WTC11 (cell line): ENCODE data around the gene EDC3. TPM values are rescaled to one million over a fixed set of nuclear protein-coding genes. Genes with fewer than 3 reads are reported as not detected.

Experiments used
- ATAC-seq: fragments of 200-7000 bp; cut with Tn5 transposase; 2 replicates; pipeline ENCODE4 v1.10.0; 2021; ENCODE audit warnings: mild to moderate bottlenecking, moderate library complexity
- CTCF ChIA-PET: fragments of 300-600 bp; sonication (Branson Sonifier 250); formaldehyde crosslinking; loops from one replicate; lab custom pipeline; 2021; ENCODE audit warnings: antibody characterized with exemption; lab: Charles Lee
- POLR2A ChIA-PET: fragments of 350-600 bp; sonication (Branson Sonifier 250); formaldehyde crosslinking; loops from one replicate; lab custom pipeline; 2021; ENCODE audit warnings: antibody characterized with exemption; lab: Charles Lee
- DNase-seq: peaks from one replicate; pipeline ENCODE4 v3.0.0; 2021; ENCODE audit warnings: low spot score
- H3K27ac Mint-ChIP-seq: 2 replicates; pipeline ENCODE4 v1.8.0; 2021; ENCODE audit warnings: mixed read lengths
- H3K27me3 Mint-ChIP-seq: 2 replicates; pipeline ENCODE4 v1.8.0; 2021; ENCODE audit warnings: low read depth, mild to moderate bottlenecking, moderate library complexity, mixed read lengths
- H3K36me3 Mint-ChIP-seq: 2 replicates; pipeline ENCODE4 v1.8.0; 2021; ENCODE audit warnings: mixed read lengths
- H3K4me1 Mint-ChIP-seq: 2 replicates; pipeline ENCODE4 v1.8.0; 2022; ENCODE audit warnings: mixed read lengths
- H3K4me3 Mint-ChIP-seq: 2 replicates; pipeline ENCODE4 v1.8.0; 2021; ENCODE audit warnings: mild to moderate bottlenecking, moderate library complexity, mixed read lengths
- H3K9me3 Mint-ChIP-seq: 2 replicates; pipeline ENCODE4 v1.8.0; 2021; ENCODE audit warnings: mixed read lengths
- CTCF ChIP-seq: fragments of 200-600 bp; IDR thresholded peaks from 2 replicates; pipeline ENCODE4 v1.8.0; 2022; ENCODE audit warnings: antibody characterized with exemption
- E2F5 ChIP-seq: sonication (generic); formaldehyde crosslinking; IDR thresholded peaks from 2 replicates; pipeline ENCODE4 v1.8.1; 2022; ENCODE audit warnings: mild to moderate bottlenecking, moderate library complexity, missing genetic modification reagents
- FOXK1 ChIP-seq: sonication (generic); formaldehyde crosslinking; IDR thresholded peaks from 2 replicates; pipeline ENCODE4 v1.8.0; 2022; ENCODE audit warnings: mild to moderate bottlenecking, moderate library complexity, missing genetic modification reagents
- GTF2I ChIP-seq: fragments of 250-450 bp; sonication (Bioruptor Pico); conservative IDR thresholded peaks from 2 replicates; pipeline ENCODE4 v1.4.0; 2021; ENCODE audit warnings: mild to moderate bottlenecking
- NR1H2 ChIP-seq: sonication (generic); formaldehyde crosslinking; IDR thresholded peaks from 2 replicates; pipeline ENCODE4 v1.9.0; 2021; ENCODE audit warnings: mild to moderate bottlenecking, moderate library complexity, missing genetic modification reagents
- OVOL2 ChIP-seq: fragments of 250-450 bp; sonication (Bioruptor Pico); IDR thresholded peaks from 2 replicates; pipeline ENCODE4 v1.9.0; 2021; ENCODE audit warnings: mild to moderate bottlenecking, borderline replicate concordance
- PRDM15 ChIP-seq: sonication (generic); formaldehyde crosslinking; IDR thresholded peaks from 2 replicates; pipeline ENCODE4 v1.8.0; 2022; ENCODE audit warnings: missing genetic modification reagents
- SMAD3 ChIP-seq: sonication (generic); formaldehyde crosslinking; IDR thresholded peaks from 2 replicates; pipeline ENCODE4 v1.8.0; 2022; ENCODE audit warnings: missing genetic modification reagents, mild to moderate bottlenecking, borderline replicate concordance
- SOX15 ChIP-seq: fragments of 250-450 bp; sonication (Bioruptor Pico); IDR thresholded peaks from 2 replicates; pipeline ENCODE4 v1.9.0; 2021; ENCODE audit warnings: mild to moderate bottlenecking
- ZNF121 ChIP-seq: sonication (generic); formaldehyde crosslinking; IDR thresholded peaks from 2 replicates; pipeline ENCODE4 v1.8.0; 2023; ENCODE audit warnings: missing genetic modification reagents
- ZNF263 ChIP-seq: sonication (generic); formaldehyde crosslinking; IDR thresholded peaks from 2 replicates; pipeline ENCODE4 v1.8.1; 2022; ENCODE audit warnings: low read depth, mild to moderate bottlenecking, moderate library complexity, missing genetic modification reagents
- ZNF281 ChIP-seq: sonication (generic); formaldehyde crosslinking; IDR thresholded peaks from 2 replicates; pipeline ENCODE4 v1.8.0; 2023; ENCODE audit warnings: mild to moderate bottlenecking, missing genetic modification reagents
- ZNF317 ChIP-seq: sonication (generic); formaldehyde crosslinking; IDR thresholded peaks from 2 replicates; pipeline ENCODE4 v1.8.1; 2023; ENCODE audit warnings: low read depth, mild to moderate bottlenecking, moderate library complexity, missing genetic modification reagents, borderline replicate concordance
- ZNF416 ChIP-seq: fragments of 250-450 bp; sonication (Bioruptor Pico); IDR thresholded peaks from 2 replicates; pipeline ENCODE4 v1.9.0; 2021; ENCODE audit warnings: mild to moderate bottlenecking, inconsistent platforms
- ZNF423 ChIP-seq: fragments of 250-450 bp; sonication (Bioruptor Pico); IDR thresholded peaks from 2 replicates; pipeline ENCODE4 v2.1.2; 2022; ENCODE audit warnings: mild to moderate bottlenecking, moderate library complexity
- total RNA-seq: library from RNA; stranded (reverse); gene quantifications from 3 replicates; pipeline ENCODE4 v1.2.3, GENCODE V29; 2021
- TF ChIP-seq, protein P1 (sequence below): sonication (generic); formaldehyde crosslinking; IDR thresholded peaks from 2 replicates; pipeline ENCODE4 v1.8.0; 2022; ENCODE audit warnings: mild to moderate bottlenecking, missing genetic modification reagents
- TF ChIP-seq, protein P2 (sequence below): sonication (generic); formaldehyde crosslinking; IDR thresholded peaks from 2 replicates; pipeline ENCODE4 v1.8.1; 2022; ENCODE audit warnings: mild to moderate bottlenecking, missing genetic modification reagents, moderate library complexity, borderline replicate concordance

The EDC3 gene
- total RNA-seq, 1 experiment from 2014 or later, result 54.7 TPM

- H3K4me3 Mint-ChIP-seq, result no peak overlapping the region
- CTCF ChIA-PET, result interaction anchor here (4.6 kb wide), 1 partner anchor 41 kb away, joined by 53 read pairs; no protein-coding TSS in a partner anchor
- POLR2A ChIA-PET, result no interaction called here
- peaks cover 82% of the 10 kb centered on the region for H3K27me3 Mint-ChIP-seq
- ATAC-seq (no peak), DNase-seq (no peak)
- TF ChIP-seq CTCF (no peak), NR1H2 (CRISPR knock-in tag) (no peak), ZNF423 (CRISPR knock-in tag) (no peak), ZNF121 (no peak), FOXK1 (CRISPR knock-in tag) (no peak), E2F5 (CRISPR knock-in tag) (no peak), ZNF281 (CRISPR knock-in tag) (no peak), OVOL2 (CRISPR knock-in tag) (no peak), ZNF263 (CRISPR knock-in tag) (no peak), PRDM15 (CRISPR knock-in tag) (no peak), SMAD3 (CRISPR knock-in tag) (no peak), SOX15 (no peak), ZNF317 (CRISPR knock-in tag) (no peak), GTF2I (CRISPR knock-in tag) (no peak), ZNF416 (no peak)
- TF ChIP-seq, protein P1, sequence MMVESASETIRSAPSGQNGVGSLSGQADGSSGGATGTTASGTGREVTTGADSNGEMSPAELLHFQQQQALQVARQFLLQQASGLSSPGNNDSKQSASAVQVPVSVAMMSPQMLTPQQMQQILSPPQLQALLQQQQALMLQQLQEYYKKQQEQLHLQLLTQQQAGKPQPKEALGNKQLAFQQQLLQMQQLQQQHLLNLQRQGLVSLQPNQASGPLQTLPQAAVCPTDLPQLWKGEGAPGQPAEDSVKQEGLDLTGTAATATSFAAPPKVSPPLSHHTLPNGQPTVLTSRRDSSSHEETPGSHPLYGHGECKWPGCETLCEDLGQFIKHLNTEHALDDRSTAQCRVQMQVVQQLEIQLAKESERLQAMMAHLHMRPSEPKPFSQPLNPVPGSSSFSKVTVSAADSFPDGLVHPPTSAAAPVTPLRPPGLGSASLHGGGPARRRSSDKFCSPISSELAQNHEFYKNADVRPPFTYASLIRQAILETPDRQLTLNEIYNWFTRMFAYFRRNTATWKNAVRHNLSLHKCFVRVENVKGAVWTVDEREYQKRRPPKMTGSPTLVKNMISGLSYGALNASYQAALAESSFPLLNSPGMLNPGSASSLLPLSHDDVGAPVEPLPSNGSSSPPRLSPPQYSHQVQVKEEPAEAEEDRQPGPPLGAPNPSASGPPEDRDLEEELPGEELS, result no peak
- TF ChIP-seq, protein P2, sequence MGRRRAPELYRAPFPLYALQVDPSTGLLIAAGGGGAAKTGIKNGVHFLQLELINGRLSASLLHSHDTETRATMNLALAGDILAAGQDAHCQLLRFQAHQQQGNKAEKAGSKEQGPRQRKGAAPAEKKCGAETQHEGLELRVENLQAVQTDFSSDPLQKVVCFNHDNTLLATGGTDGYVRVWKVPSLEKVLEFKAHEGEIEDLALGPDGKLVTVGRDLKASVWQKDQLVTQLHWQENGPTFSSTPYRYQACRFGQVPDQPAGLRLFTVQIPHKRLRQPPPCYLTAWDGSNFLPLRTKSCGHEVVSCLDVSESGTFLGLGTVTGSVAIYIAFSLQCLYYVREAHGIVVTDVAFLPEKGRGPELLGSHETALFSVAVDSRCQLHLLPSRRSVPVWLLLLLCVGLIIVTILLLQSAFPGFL (CRISPR knock-in tag), result no peak
- no peaks in the 10 kb centered on the region for H3K9me3 Mint-ChIP-seq
- H3K27ac Mint-ChIP-seq, result no peak overlapping the region
- no peaks in the 10 kb centered on the region for H3K36me3 Mint-ChIP-seq
- peaks cover 15% of the 10 kb centered on the region for H3K4me1 Mint-ChIP-seq
These were observed 31.9 kb upstream of the EDC3 start for GRCh38 chr15:74727727-74728126.
